Left ventricle myocardium superior (tissue), 1 donor: ENCODE measurements around the gene IL18RAP. TPM values are rescaled to one million over a fixed set of nuclear protein-coding genes. Genes with fewer than 3 reads are reported as not detected.

ENCODE experiments used
- ATAC-seq: fragments of 200-7000 bp; cut with Tn5 transposase; one replicate; pipeline ENCODE4 v1.9.1; 2020; ENCODE audit warnings: mild to moderate bottlenecking, moderate library complexity
- DNase-seq: peaks from one replicate; pipeline ENCODE4 v3.0.0-alpha.2; 2020
- intact Hi-C: fragments of 100-400 bp; cut with micrococcal nuclease; formaldehyde crosslinking; loops from one replicate; pipeline ENCODE4 v1.11.0; 2022
- total RNA-seq: library from RNA; stranded (reverse); fragmentation: NEBNext Ultra II Directional; extraction: Animal tissue kit (Norgen Biotek cat#: 25700); gene quantifications from one replicate; pipeline ENCODE4 v1.2.1, GENCODE V29; 2021
- donor health status: DM: no; HTN: yes; CAD: no; lungs with severe emphysema.

The IL18RAP gene
- total RNA-seq, 1 donor from 2014 or later = 0.99 TPM

GRCh38 chr2:102446936-102447335 lies 24.0 kb downstream of the IL18RAP start:
- intact Hi-C loops = loop anchor here (10.0 kb wide), 1 partner anchor 442 kb away; no protein-coding TSS in a partner anchor
- ATAC-seq (no peak), DNase-seq (no peak)

GRCh38 chr2:102449370-102449974 lies 26.5 kb downstream of the IL18RAP start:
- intact Hi-C loops = loop anchor here (10.0 kb wide), 1 partner anchor 445 kb away; no protein-coding TSS in a partner anchor
- DNase-seq (no peak), ATAC-seq (no peak)

- intact Hi-C loops = no loop called here
Observed at GRCh38 chr2:102451968-102452367, 29.0 kb downstream of the IL18RAP start.

GRCh38 chr2:102453501-102453900 lies 30.5 kb downstream of the IL18RAP start:
- DNase-seq (no peak), ATAC-seq (no peak)
- intact Hi-C loops = no loop called here

More at GRCh38 chr2:102451968-102452367, 29.0 kb downstream of the IL18RAP start:
- DNase-seq (no peak), ATAC-seq (no peak)

GRCh38 chr2:102455061-102455670 lies 32.2 kb downstream of the IL18RAP start:
- ATAC-seq = no peak
- DNase-seq = no peak
- intact Hi-C loops = no loop called here

- ATAC-seq (no peak), DNase-seq (no peak)
- intact Hi-C loops = no loop called here
Observed at GRCh38 chr2:102460467-102460866, 37.5 kb downstream of the IL18RAP start.

- DNase-seq = no peak
- intact Hi-C loops = no loop called here
- no peak for ATAC-seq
Observed at GRCh38 chr2:102461188-102461587, 38.2 kb downstream of the IL18RAP start.

- DNase-seq (no peak), ATAC-seq (no peak)
- intact Hi-C loops = no loop called here
Observed at GRCh38 chr2:102463160-102463559, 40.2 kb downstream of the IL18RAP start.

- DNase-seq (no peak), ATAC-seq (no peak)
- intact Hi-C loops = loop anchor here (5.0 kb wide), 1 partner anchor 232 kb away; no protein-coding TSS in a partner anchor
Observed at GRCh38 chr2:102470168-102470567, 47.2 kb downstream of the IL18RAP start.

- ATAC-seq (no peak), DNase-seq (no peak)
Observed at GRCh38 chr2:102473020-102473419, 50.1 kb downstream of the IL18RAP start, which contains the start of gene SLC9A4. Gene SLC9A4 (plus strand): TSS chr2:102473226. CDS start chr2:102473760, 534 bp downstream.

GRCh38 chr2:102473631-102474030 lies 50.7 kb downstream of the IL18RAP start:
- no peak for ATAC-seq
- DNase-seq = no peak
- intact Hi-C loops = loop anchor here (5.0 kb wide), 1 partner anchor 229 kb away; no protein-coding TSS in a partner anchor

More at GRCh38 chr2:102473020-102473419, 50.1 kb downstream of the IL18RAP start, which contains the start of gene SLC9A4:
- intact Hi-C loops = loop anchor here (5.0 kb wide), 1 partner anchor 229 kb away; no protein-coding TSS in a partner anchor

- no peak for ATAC-seq
- intact Hi-C loops = loop anchor here (5.0 kb wide), 1 partner anchor 228 kb away; no protein-coding TSS in a partner anchor
- DNase-seq = no peak
Observed at GRCh38 chr2:102474785-102475184, 51.8 kb downstream of the IL18RAP start.

- intact Hi-C loops = no loop called here
- DNase-seq = no peak
- ATAC-seq = no peak
Observed at GRCh38 chr2:102478686-102479470, 55.9 kb downstream of the IL18RAP start.

GRCh38 chr2:102480285-102481195 lies 57.6 kb downstream of the IL18RAP start:
- DNase-seq = no peak
- intact Hi-C loops = no loop called here
- ATAC-seq = no peak

GRCh38 chr2:102481931-102482330 lies 59.0 kb downstream of the IL18RAP start:
- intact Hi-C loops = no loop called here
- no peak for ATAC-seq

GRCh38 chr2:102483086-102483485 lies 60.1 kb downstream of the IL18RAP start:
- no peak for DNase-seq
- no peak for ATAC-seq
- intact Hi-C loops = no loop called here

More at GRCh38 chr2:102481931-102482330, 59.0 kb downstream of the IL18RAP start:
- DNase-seq = no peak

GRCh38 chr2:102484310-102485061 lies 61.5 kb downstream of the IL18RAP start:
- DNase-seq = no peak
- intact Hi-C loops = no loop called here
- no peak for ATAC-seq
